OCI-M1 (cell line): Measurements from ENCODE around the gene UNC80.

ENCODE experiments used
- DNase-seq: peaks from one replicate; lab custom pipeline; 2025; lab: John Stamatoyannopoulos, UW

Gene UNC80

DNA sequence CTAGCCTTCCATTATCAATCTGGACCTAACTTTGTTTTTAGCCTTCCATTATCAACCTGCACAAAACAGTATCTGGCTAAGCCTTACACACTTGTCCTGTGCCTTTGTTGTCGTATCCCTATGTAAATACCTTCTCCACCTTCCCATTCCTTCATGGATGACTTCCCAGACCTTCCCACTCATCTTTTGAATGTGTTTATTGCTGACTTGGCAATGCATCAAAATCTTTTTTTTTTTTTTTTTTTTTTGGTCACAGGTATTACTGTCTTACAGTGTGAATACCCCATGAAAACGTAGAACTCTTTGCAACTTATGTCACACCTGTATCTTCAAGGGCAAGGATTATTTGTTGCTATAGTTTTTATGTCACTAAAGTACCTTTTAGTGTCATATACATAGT lies 256.5 kb downstream of the UNC80 start:
- no peak for DNase-seq

DNA sequence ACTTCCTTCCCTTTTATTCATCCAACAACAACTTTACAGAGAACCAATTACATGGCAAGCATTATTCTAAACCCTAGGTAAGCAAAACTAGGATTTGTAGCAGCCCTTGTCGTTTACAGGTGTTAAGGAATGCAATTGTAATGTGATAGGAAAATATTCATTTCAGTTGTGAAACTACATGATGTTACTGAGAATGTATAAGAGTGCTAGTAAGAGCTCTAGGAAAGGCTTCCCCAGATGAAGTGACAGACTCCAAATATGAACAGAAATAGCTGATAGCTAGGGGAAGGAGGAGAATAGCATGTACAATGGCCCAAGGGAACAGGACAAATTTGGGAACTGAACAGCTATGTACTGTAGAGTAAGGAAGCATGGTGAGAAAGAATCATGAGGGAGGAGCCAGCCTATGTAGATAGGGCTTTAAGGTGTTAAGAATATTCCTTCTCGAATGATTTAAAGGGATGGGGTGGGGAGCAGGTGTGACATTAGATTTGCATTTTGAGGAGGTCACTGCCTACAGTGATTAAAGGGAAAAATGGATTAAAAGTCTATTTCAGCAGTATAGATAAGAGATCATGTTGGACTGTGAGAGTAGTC lies 262.6 kb downstream of the UNC80 start:
- DNase-seq = no peak

DNA sequence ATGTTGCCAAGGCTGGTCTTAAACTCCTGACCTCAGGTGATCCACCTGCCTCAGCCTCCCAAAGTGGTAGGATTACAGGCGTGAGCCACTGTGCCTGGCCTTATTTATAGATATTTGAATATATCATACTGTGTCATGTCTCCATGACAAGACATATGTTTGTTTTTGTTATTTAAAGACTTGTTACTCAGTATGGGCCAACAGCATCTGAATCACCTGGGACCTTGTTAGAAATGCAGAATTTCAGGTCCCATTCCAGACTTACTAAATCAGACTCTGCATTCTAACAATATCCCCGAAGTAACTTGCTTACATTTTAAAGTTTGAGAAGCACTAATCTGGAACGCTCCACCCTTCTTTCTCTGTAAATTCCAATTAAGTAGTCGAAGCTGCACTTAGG lies 264.0 kb downstream of the UNC80 start:
- DNase-seq = no peak

DNA sequence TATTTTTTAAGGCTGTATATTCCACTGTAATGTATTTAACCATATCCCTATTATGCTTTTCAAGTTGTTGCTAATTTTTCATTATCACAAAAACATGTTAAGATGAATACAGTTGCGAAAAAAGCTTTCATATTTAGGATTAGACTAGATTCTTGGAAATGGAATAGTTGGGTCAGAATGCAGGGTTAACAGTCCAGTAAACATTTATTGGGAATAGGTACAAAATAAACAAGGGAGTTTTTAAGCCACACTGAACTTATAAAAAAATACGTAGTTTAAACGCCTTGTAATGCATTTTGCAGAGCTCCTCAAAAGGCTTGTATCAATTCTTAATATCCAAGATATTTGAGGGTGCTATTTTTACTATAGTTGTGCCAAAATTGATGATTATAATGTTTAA lies 266.4 kb downstream of the UNC80 start:
- no peak for DNase-seq

DNA sequence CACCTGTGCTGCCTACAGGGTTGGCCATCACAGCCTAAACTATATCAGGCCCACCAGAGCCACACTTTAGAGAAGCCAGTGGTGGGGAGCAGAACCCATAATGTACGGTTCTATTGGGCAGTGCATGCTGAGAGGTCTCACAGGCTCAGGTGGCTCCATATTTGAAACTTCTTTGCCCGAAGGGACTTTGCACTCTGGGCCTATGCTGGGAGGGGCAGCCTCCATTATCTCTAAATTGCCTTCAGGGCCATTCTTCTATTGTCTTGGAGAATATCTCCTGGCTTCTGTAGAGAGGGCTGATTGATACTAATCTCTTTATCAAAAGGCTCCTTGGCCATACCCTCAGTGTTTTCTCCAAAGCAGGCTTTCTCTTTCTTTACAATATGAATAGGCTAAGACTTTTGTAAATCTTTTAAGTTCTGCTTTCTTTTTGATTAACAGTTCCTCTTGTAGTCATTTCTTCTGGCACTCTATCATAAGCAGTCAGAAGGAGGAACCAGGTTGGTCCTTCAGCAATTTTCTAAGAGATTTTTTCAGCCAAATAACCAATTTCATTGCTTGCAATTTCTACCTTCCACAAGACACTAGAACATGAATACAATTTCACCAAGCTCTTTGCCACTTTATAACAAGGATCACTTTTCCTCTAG lies 275.3 kb downstream of the UNC80 start:
- no peak for DNase-seq
